HFF-Myc (cell line): Measurements from ENCODE around the gene VILL.
"Not testable (repeated sequence)": the region's sequence is repeated elsewhere in the genome, so short reads cannot be mapped to it uniquely, and the experiment has no call there.

Experiments used
- DNase-seq: peaks from one replicate; pipeline ENCODE4 v3.0.0-alpha.2; 2011; ENCODE audit warnings: low read depth; ENCODE audit errors: extremely low read depth
- H3K4me3 ChIP-seq: replicated peaks from 2 replicates; pipeline ENCODE4 v1.5.1; 2011; ENCODE audit warnings: low read depth, mild to moderate bottlenecking, control low read depth, low read length
- CTCF ChIP-seq: IDR thresholded peaks from 2 replicates; pipeline ENCODE4 v1.5.1; 2012; ENCODE audit warnings: mild to moderate bottlenecking, low read depth, low read length, control low read depth; ENCODE audit errors: missing control alignments

The VILL gene

GRCh38 chr3:37984596-37984995 is 6.0 kb upstream of the VILL start:
- H3K4me3 ChIP-seq = no peak overlapping the region
- no peak for DNase-seq
- TF ChIP-seq CTCF = no peak

GRCh38 chr3:37985637-37986320 is 4.8 kb upstream of the VILL start:
- no peak overlapping the region for H3K4me3 ChIP-seq
- no peak for DNase-seq

GRCh38 chr3:37986479-37987314 is 3.9 kb upstream of the VILL start:
- no peak overlapping the region for H3K4me3 ChIP-seq
- no peak for DNase-seq
- TF ChIP-seq CTCF = no peak

More at GRCh38 chr3:37985637-37986320, 4.8 kb upstream of the VILL start:
- peak; percentile 12 for TF ChIP-seq CTCF

GRCh38 chr3:37987315-37987697 is 3.3 kb upstream of the VILL start:
- no peak for DNase-seq
- TF ChIP-seq CTCF = no peak
- no peak overlapping the region for H3K4me3 ChIP-seq

GRCh38 chr3:37987751-37988179 is 2.8 kb upstream of the VILL start:
- DNase-seq = no peak
- TF ChIP-seq CTCF = no peak
- no peak overlapping the region for H3K4me3 ChIP-seq

GRCh38 chr3:37988376-37988775 is 2.2 kb upstream of the VILL start:
- not testable (repeated sequence) for DNase-seq

DNA sequence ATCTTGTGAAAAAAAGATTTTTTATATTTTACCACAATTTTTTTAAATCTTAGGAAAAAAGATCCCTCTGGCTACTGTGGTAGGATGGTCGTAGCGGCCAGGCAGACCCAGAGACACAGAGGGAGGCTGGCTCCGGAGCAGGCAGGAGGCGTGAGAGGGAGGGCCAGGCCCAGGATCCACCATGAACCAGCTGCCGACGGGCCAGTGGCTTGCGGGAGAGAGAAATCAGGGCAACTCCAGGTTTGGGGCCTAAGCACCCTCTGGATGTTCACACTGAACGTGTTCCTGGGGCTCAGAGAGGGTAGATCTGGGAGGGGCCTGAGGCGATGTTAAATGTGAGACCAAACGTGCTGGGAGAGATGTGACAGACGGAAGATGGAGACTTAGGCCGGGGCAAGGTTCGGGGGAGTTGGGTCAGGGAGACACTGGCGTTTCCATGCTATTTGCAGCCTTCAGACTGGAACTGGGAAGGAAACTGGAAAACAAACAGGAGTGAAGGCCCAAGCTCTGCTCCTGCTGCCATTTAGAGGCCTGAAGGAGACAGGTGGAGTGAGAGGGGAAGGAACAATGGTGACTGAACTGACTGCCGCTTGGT is 1.6 kb upstream of the VILL start:
- TF ChIP-seq CTCF = no peak
- H3K4me3 ChIP-seq = no peak overlapping the region
- no peak for DNase-seq

More at GRCh38 chr3:37988376-37988775, 2.2 kb upstream of the VILL start:
- not testable (repeated sequence) for H3K4me3 ChIP-seq
